ENCODE results near the gene FADS6. TPM values are rescaled to one million over a fixed set of nuclear protein-coding genes. Genes with fewer than 3 reads are reported as not detected.

FADS6 gene
- polyA plus RNA-seq, 1 of the 3 experiments (the other 2 are of a cell fraction): not detected

DNA sequence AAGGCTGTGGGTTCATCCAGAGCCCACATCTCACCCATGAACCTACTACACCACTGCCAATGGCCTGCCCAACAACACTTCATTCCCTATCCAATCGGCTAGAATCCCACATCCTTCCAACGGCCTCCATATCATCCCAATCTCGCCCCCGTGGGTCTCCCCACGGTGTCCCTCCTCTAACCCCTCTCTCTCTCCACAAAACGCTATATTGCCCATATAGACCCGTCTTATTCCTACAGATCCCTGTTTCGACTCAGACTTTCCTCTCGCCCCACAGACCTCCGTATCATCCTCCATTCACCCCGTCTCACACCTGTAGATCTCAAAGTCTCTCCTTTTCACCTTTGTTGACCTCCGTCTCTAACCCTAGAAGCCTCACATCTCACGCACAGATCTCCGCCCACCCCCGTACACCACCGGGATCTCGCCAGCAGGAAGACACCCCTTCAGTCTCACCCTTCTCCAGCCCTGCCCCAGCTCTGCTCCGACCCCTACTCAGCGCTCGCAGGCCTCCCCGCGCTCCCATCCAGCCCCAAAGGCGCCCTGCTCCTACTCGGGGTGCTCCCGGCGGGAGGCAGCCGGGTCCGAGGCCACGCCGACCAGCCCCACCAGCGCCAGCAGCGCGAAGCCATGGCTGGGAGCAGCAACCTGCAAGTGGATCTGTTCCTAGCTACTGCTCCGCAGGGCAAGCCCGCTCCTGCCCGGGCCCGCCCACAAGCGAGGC, 21.0 kb downstream of the FADS6 start, which contains the start of gene FDXR (continued):
- TF ChIP-seq MXI1 (IDR thresholded peaks at IDR 0.05; ENCODE audit: low read depth, low read length) (peak; percentile 21; the same call in 1 of the 2 replicates), FOSL2 (IDR thresholded peaks at IDR 0.05; ENCODE audit: borderline replicate concordance, low read depth) (no peak), SIN3A (IDR thresholded peaks at IDR 0.05; ENCODE audit: borderline replicate concordance, low read depth, low read length) (0 out of 2 replicates have a peak, but pooled peaks have one; percentile 64), RAD21 (IDR thresholded peaks at IDR 0.05; ENCODE audit: low read length) (no peak), EP300 (IDR thresholded peaks at IDR 0.05; ENCODE audit: borderline replicate concordance in 1 of 2, low read depth in 1 of 2, low read length in 1 of 2) (no peak)
- TF ChIP-seq, protein P1, sequence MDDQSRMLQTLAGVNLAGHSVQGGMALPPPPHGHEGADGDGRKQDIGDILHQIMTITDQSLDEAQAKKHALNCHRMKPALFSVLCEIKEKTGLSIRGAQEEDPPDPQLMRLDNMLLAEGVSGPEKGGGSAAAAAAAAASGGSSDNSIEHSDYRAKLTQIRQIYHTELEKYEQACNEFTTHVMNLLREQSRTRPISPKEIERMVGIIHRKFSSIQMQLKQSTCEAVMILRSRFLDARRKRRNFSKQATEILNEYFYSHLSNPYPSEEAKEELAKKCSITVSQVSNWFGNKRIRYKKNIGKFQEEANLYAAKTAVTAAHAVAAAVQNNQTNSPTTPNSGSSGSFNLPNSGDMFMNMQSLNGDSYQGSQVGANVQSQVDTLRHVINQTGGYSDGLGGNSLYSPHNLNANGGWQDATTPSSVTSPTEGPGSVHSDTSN (IDR thresholded peaks at IDR 0.05): no peak
- TF ChIP-seq, protein P2, sequence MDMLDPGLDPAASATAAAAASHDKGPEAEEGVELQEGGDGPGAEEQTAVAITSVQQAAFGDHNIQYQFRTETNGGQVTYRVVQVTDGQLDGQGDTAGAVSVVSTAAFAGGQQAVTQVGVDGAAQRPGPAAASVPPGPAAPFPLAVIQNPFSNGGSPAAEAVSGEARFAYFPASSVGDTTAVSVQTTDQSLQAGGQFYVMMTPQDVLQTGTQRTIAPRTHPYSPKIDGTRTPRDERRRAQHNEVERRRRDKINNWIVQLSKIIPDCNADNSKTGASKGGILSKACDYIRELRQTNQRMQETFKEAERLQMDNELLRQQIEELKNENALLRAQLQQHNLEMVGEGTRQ (IDR thresholded peaks at IDR 0.05; ENCODE audit: borderline replicate concordance, low read depth, low read length): no peak

- no peak for DNase-seq
- H3K27me3 ChIP-seq (ENCODE audit: insufficient read depth): no peaks in the 10 kb centered on the region
- peaks cover 12 to 19% of the 10 kb centered on the region in 2 experiments; a peak in 3 of 4 replicates for H3K4me1 ChIP-seq (ENCODE audit: control insufficient read depth in 1 of 2, insufficient read depth in 2 of 2, low read depth in 1 of 2, low read length in 1 of 2)
- WGBS (ENCODE audit: low lambda C conversion rate): 92% methylated on average over 11 of the region's 11 CpGs
- H3K4me2 ChIP-seq: peak overlapping the region; percentile 90
- peaks cover 9% of the 10 kb centered on the region; the same call in 1 of the 2 replicates for H4K20me1 ChIP-seq (ENCODE audit: insufficient read depth)
- ChIA-PET POLR2A (interaction anchor here (2.4 kb wide), 1 partner anchor 9 kb away, joined by 14 read pairs; no protein-coding TSS in a partner anchor), CTCF (interaction anchor here (1.6 to 47.7 kb wide), 4 partner anchors 54 to 134 kb away, joined by 6 to 3869 read pairs (median 7); partner anchors contain the start of genes GRIN2C, NAT9 and RAB37)
- peaks cover 0 to 9% of the 10 kb centered on the region in 2 experiments for H3K36me3 ChIP-seq (replicated peaks in 1 of 2; ENCODE audit: control insufficient read depth in 1 of 2, insufficient read depth in 2 of 2, low read length in 1 of 2)
- H3K79me2 ChIP-seq (ENCODE audit: insufficient read depth): peaks cover 15% of the 10 kb centered on the region
- no peaks in the 10 kb centered on the region for H3K9me3 ChIP-seq
- H3K9ac ChIP-seq: 0 out of 2 replicates have a peak overlapping the region, but pooled peaks have one; percentile 74
- H3F3A ChIP-seq (replicated peaks; ENCODE audit: insufficient read depth): no peaks in the 10 kb centered on the region
- H3K27ac ChIP-seq (ENCODE audit: low read depth in 2 of 2, low read length in 1 of 2): no peak overlapping the region
- TF ChIP-seq EZH2phosphoT487 (IDR thresholded peaks at IDR 0.05; ENCODE audit: borderline replicate concordance, low read depth) (no peak), EP300 (IDR thresholded peaks at IDR 0.05; ENCODE audit: borderline replicate concordance in 1 of 2, low read depth in 1 of 2, low read length in 1 of 2) (no peak), RAD21 (IDR thresholded peaks at IDR 0.05; ENCODE audit: low read length) (no peak), NFIC (IDR thresholded peaks at IDR 0.05; ENCODE audit: borderline replicate concordance) (no peak), RXRA (IDR thresholded peaks at IDR 0.05; ENCODE audit: borderline replicate concordance, low read depth) (no peak), GABPA (IDR thresholded peaks at IDR 0.05; ENCODE audit: low read depth) (no peak), TCF12 (IDR thresholded peaks at IDR 0.05) (no peak), TAF1 (IDR thresholded peaks at IDR 0.05; ENCODE audit: borderline replicate concordance, low read depth, low read length) (no peak), GATA2 (CRISPR knock-in tag; IDR thresholded peaks at IDR 0.05) (no peak), FOSL2 (IDR thresholded peaks at IDR 0.05; ENCODE audit: borderline replicate concordance, low read depth) (no peak), MXI1 (IDR thresholded peaks at IDR 0.05; ENCODE audit: low read depth, low read length) (no peak), ELF1 (IDR thresholded peaks at IDR 0.05) (no peak)
- no peaks in the 10 kb centered on the region for H3K9me2 ChIP-seq
- no peak overlapping the region for H2AFZ ChIP-seq (ENCODE audit: low read depth)
- peak overlapping the region; percentile 66 to 88 for H3K4me3 ChIP-seq (ENCODE audit: low read depth in 2 of 2, low read length in 1 of 2)
These were observed 21.9 kb downstream of the FADS6 start for GRCh38 chr17:74871356-74872076.
